ENCODE results near the gene OSBPL1A.

OSBPL1A gene

GRCh38 chr18:24397694-24398368, at the start of gene OSBPL1A:
TSS of gene OSBPL1A (minus strand) at chr18:24397824. CDS start at chr18:24377533, 20,291 bp downstream.
- DNase-seq: peak; percentile 88

GRCh38 chr18:24446953-24447538, 49.4 kb upstream of the OSBPL1A start:
- no peak for DNase-seq

GRCh38 chr18:24446453-24446852, 48.8 kb upstream of the OSBPL1A start:
- no peak for DNase-seq

GRCh38 chr18:24443870-24444269, 46.2 kb upstream of the OSBPL1A start:
- DNase-seq: no peak

- no peak for DNase-seq
Measured at GRCh38 chr18:24436939-24437338, 39.3 kb upstream of the OSBPL1A start.

GRCh38 chr18:24432618-24433017, 35.0 kb upstream of the OSBPL1A start:
- DNase-seq: no peak

- DNase-seq: no peak
Measured at GRCh38 chr18:24429188-24429587, 31.6 kb upstream of the OSBPL1A start.

- DNase-seq: no peak
Measured at GRCh38 chr18:24428709-24429108, 31.1 kb upstream of the OSBPL1A start.

- no peak for DNase-seq
Measured at GRCh38 chr18:24427484-24427883, 29.9 kb upstream of the OSBPL1A start.

- DNase-seq: peak; percentile 72
Measured at GRCh38 chr18:24426398-24427294, 29.0 kb upstream of the OSBPL1A start, which contains the start of gene IMPACT. TSS of gene IMPACT (plus strand) at chr18:24426670. CDS start at chr18:24426757, 87 bp downstream.

- no peak for DNase-seq
Measured at GRCh38 chr18:24426073-24426397, 28.4 kb upstream of the OSBPL1A start.

- DNase-seq: no peak
Measured at GRCh38 chr18:24421831-24422230, 24.2 kb upstream of the OSBPL1A start.

GRCh38 chr18:24420551-24420950, 22.9 kb upstream of the OSBPL1A start:
- DNase-seq: no peak

GRCh38 chr18:24417480-24417879, 19.9 kb upstream of the OSBPL1A start:
- DNase-seq: no peak

GRCh38 chr18:24414349-24415003, 16.9 kb upstream of the OSBPL1A start:
- no peak for DNase-seq

- no peak for DNase-seq
Measured at GRCh38 chr18:24413148-24413547, 15.5 kb upstream of the OSBPL1A start.

GRCh38 chr18:24408496-24408895, 10.9 kb upstream of the OSBPL1A start:
- no peak for DNase-seq

- DNase-seq: no peak
Measured at GRCh38 chr18:24404591-24404990, 7.0 kb upstream of the OSBPL1A start.

- DNase-seq: no peak
Measured at GRCh38 chr18:24403076-24403475, 5.5 kb upstream of the OSBPL1A start.

- no peak for DNase-seq
Measured at GRCh38 chr18:24402209-24402785, 4.7 kb upstream of the OSBPL1A start.

- no peak for DNase-seq
Measured at GRCh38 chr18:24400587-24400986, 3.0 kb upstream of the OSBPL1A start.

- DNase-seq: no peak
Measured at GRCh38 chr18:24398540-24398939, 916 bp upstream of the OSBPL1A start.

GRCh38 chr18:24397131-24397693, 412 bp downstream of the OSBPL1A start:
- peak; percentile 49 for DNase-seq
